Measurements from ENCODE around the gene MCTP2. TPM values are rescaled to one million over a fixed set of nuclear protein-coding genes. Genes with fewer than 3 reads are reported as not detected.

MCTP2 gene
- total RNA-seq, 4 donors from 2014 or later: 0.13 to 2.0 (median 0.43) TPM

GRCh38 chr15:94206463-94207167 is 24.7 kb upstream of the MCTP2 start:
- in situ Hi-C loops (cut with MboI; ENCODE audit: low sequenced_read_pairs in 4 of 4) (no loop called here), intact Hi-C loops (cut with DNase I; ENCODE audit: low total_unique reads) (no loop called here)
- DNase-seq (no peak), ATAC-seq (no peak)
- Histone ChIP-seq H3K9me3 (no peaks in the 10 kb centered on the region), H3K27me3 (no peaks in the 10 kb centered on the region), H3K4me1 (no peaks in the 10 kb centered on the region), H3K4me3 (no peak overlapping the region), H3K27ac (no peak overlapping the region), H3K36me3 (no peaks in the 10 kb centered on the region)
- TF ChIP-seq POLR2A (IDR thresholded peaks at IDR 0.05): no peak
- no peak for TF ChIP-seq CTCF (IDR thresholded peaks at IDR 0.05 in 4 of 5, conservative IDR thresholded peaks at IDR 0.05 in 1 of 5)

GRCh38 chr15:94212291-94212690 is 19.1 kb upstream of the MCTP2 start:
- no peaks in the 10 kb centered on the region for H3K36me3 ChIP-seq
- no peak overlapping the region for H3K4me3 ChIP-seq
- H3K27me3 ChIP-seq: no peaks in the 10 kb centered on the region
- DNase-seq: no peak
- intact Hi-C loops (cut with DNase I; ENCODE audit: low total_unique reads) (no loop called here), in situ Hi-C loops (cut with MboI; ENCODE audit: low sequenced_read_pairs in 4 of 4) (no loop called here)
- H3K27ac ChIP-seq: no peak overlapping the region
- no peak for ATAC-seq
- no peaks in the 10 kb centered on the region for H3K4me1 ChIP-seq
- TF ChIP-seq POLR2A (IDR thresholded peaks at IDR 0.05) (no peak), CTCF (IDR thresholded peaks at IDR 0.05 in 4 of 5, conservative IDR thresholded peaks at IDR 0.05 in 1 of 5) (no peak)
- no peaks in the 10 kb centered on the region for H3K9me3 ChIP-seq

GRCh38 chr15:94225616-94226015 is 5.7 kb upstream of the MCTP2 start:
- in situ Hi-C loops (cut with MboI; ENCODE audit: low sequenced_read_pairs in 4 of 4) (no loop called here), intact Hi-C loops (cut with DNase I; ENCODE audit: low total_unique reads) (no loop called here)
- no peak for DNase-seq
- Histone ChIP-seq H3K4me1 (peaks cover 0 to 3% of the 10 kb centered on the region in 2 donors), H3K9me3 (no peaks in the 10 kb centered on the region), H3K27ac (no peak overlapping the region), H3K36me3 (no peaks in the 10 kb centered on the region), H3K27me3 (peaks cover 5 to 12% (median 10%) of the 10 kb centered on the region in 3 donors), H3K4me3 (no peak overlapping the region)
- ATAC-seq: no peak
- TF ChIP-seq CTCF (IDR thresholded peaks at IDR 0.05 in 4 of 5, conservative IDR thresholded peaks at IDR 0.05 in 1 of 5): no peak

GRCh38 chr15:94228611-94229010 is 2.8 kb upstream of the MCTP2 start:
- Histone ChIP-seq H3K27ac (no peak overlapping the region), H3K4me3 (no peak overlapping the region), H3K36me3 (no peaks in the 10 kb centered on the region), H3K9me3 (no peaks in the 10 kb centered on the region), H3K4me1 (peaks cover 4 to 9% of the 10 kb centered on the region in 2 donors), H3K27me3 (peaks cover 5 to 19% (median 15%) of the 10 kb centered on the region in 3 donors)
- intact Hi-C loops (cut with DNase I; ENCODE audit: low total_unique reads): no loop called here
- in situ Hi-C loops (cut with MboI; ENCODE audit: low sequenced_read_pairs in 4 of 4): no loop called here
- TF ChIP-seq CTCF (IDR thresholded peaks at IDR 0.05 in 4 of 5, conservative IDR thresholded peaks at IDR 0.05 in 1 of 5) (no peak), POLR2A (IDR thresholded peaks at IDR 0.05) (no peak)
- DNase-seq (no peak), ATAC-seq (no peak)

All from gastrocnemius medialis (tissue), 4 donors.